ENCODE data around the gene MRPL44. TPM values are rescaled to one million over a fixed set of nuclear protein-coding genes. Genes with fewer than 3 reads are reported as not detected.

The MRPL44 gene
- total and polyA plus RNA-seq, 2 of the 13 experiments (the other 11 are each of a cell fraction or from before 2014, with no cell fraction given), result 38.4 to 78.0 TPM

GRCh38 chr2:223908304-223908998, 48.8 kb upstream of the MRPL44 start (continued):
- TF ChIP-seq, protein P1, sequence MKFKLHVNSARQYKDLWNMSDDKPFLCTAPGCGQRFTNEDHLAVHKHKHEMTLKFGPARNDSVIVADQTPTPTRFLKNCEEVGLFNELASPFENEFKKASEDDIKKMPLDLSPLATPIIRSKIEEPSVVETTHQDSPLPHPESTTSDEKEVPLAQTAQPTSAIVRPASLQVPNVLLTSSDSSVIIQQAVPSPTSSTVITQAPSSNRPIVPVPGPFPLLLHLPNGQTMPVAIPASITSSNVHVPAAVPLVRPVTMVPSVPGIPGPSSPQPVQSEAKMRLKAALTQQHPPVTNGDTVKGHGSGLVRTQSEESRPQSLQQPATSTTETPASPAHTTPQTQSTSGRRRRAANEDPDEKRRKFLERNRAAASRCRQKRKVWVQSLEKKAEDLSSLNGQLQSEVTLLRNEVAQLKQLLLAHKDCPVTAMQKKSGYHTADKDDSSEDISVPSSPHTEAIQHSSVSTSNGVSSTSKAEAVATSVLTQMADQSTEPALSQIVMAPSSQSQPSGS (CRISPR knock-in tag; IDR thresholded peaks at IDR 0.05), result peak; percentile 93
- no peak for TF ChIP-seq EZH2 (conservative IDR thresholded peaks at IDR 0.05; ENCODE audit: low read depth, low read length)
- TF ChIP-seq IKZF4 (CRISPR knock-in tag; IDR thresholded peaks at IDR 0.05; ENCODE audit: borderline replicate concordance, low read depth, not compliant biosample characterization), result no peak
- no peak for TF ChIP-seq DNMT1 (CRISPR knock-in tag; IDR thresholded peaks at IDR 0.05)
- TF ChIP-seq TOPORS (CRISPR knock-in tag; IDR thresholded peaks at IDR 0.05), result no peak
- TF ChIP-seq TBX3 (IDR thresholded peaks at IDR 0.05; ENCODE audit: borderline replicate concordance), result peak; percentile 78; the same call in 1 of the 2 replicates
- TF ChIP-seq, protein P2, sequence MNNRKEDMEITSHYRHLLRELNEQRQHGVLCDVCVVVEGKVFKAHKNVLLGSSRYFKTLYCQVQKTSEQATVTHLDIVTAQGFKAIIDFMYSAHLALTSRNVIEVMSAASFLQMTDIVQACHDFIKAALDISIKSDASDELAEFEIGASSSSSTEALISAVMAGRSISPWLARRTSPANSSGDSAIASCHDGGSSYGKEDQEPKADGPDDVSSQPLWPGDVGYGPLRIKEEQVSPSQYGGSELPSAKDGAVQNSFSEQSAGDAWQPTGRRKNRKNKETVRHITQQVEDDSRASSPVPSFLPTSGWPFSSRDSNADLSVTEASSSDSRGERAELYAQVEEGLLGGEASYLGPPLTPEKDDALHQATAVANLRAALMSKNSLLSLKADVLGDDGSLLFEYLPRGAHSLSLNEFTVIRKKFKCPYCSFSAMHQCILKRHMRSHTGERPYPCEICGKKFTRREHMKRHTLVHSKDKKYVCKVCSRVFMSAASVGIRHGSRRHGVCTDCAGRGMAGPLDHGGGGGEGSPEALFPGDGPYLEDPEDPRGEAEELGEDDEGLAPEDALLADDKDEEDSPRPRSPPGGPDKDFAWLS (CRISPR knock-in tag; IDR thresholded peaks at IDR 0.05; ENCODE audit: borderline replicate concordance), result no peak
- TF ChIP-seq RXRA (CRISPR knock-in tag; IDR thresholded peaks at IDR 0.05), result peak; percentile 93
- peak; percentile 25; the same call in 1 of the 2 replicates for TF ChIP-seq MAZ (IDR thresholded peaks at IDR 0.05; ENCODE audit: borderline replicate concordance, low read depth, low read length)
- 0 out of 2 replicates have a peak, but pooled peaks have one; percentile 49 for TF ChIP-seq MAZ (CRISPR knock-in tag; IDR thresholded peaks at IDR 0.05; ENCODE audit: low read depth)
- TF ChIP-seq HMGA1 (CRISPR knock-in tag; conservative IDR thresholded peaks at IDR 0.05), result no peak
- no peak for TF ChIP-seq ATM (IDR thresholded peaks at IDR 0.05; ENCODE audit: borderline replicate concordance)
- TF ChIP-seq RNF219 (CRISPR knock-in tag; IDR thresholded peaks at IDR 0.05), result 0 out of 2 replicates have a peak, but pooled peaks have one; percentile 31
- TF ChIP-seq XBP1 (CRISPR knock-in tag; IDR thresholded peaks at IDR 0.05), result no peak
- TF ChIP-seq FOXK2 (IDR thresholded peaks at IDR 0.05), result peak; percentile 24; the same call in 1 of the 2 replicates
- TF ChIP-seq ZNF44 (CRISPR knock-in tag; IDR thresholded peaks at IDR 0.05), result 0 out of 2 replicates have a peak, but pooled peaks have one; percentile 29
- TF ChIP-seq, protein P3, sequence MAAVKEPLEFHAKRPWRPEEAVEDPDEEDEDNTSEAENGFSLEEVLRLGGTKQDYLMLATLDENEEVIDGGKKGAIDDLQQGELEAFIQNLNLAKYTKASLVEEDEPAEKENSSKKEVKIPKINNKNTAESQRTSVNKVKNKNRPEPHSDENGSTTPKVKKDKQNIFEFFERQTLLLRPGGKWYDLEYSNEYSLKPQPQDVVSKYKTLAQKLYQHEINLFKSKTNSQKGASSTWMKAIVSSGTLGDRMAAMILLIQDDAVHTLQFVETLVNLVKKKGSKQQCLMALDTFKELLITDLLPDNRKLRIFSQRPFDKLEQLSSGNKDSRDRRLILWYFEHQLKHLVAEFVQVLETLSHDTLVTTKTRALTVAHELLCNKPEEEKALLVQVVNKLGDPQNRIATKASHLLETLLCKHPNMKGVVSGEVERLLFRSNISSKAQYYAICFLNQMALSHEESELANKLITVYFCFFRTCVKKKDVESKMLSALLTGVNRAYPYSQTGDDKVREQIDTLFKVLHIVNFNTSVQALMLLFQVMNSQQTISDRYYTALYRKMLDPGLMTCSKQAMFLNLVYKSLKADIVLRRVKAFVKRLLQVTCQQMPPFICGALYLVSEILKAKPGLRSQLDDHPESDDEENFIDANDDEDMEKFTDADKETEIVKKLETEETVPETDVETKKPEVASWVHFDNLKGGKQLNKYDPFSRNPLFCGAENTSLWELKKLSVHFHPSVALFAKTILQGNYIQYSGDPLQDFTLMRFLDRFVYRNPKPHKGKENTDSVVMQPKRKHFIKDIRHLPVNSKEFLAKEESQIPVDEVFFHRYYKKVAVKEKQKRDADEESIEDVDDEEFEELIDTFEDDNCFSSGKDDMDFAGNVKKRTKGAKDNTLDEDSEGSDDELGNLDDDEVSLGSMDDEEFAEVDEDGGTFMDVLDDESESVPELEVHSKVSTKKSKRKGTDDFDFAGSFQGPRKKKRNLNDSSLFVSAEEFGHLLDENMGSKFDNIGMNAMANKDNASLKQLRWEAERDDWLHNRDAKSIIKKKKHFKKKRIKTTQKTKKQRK (IDR thresholded peaks at IDR 0.05; ENCODE audit: low read length), result no peak
- no peak for TF ChIP-seq ZNF75D (CRISPR knock-in tag; IDR thresholded peaks at IDR 0.05; ENCODE audit: borderline replicate concordance)
- TF ChIP-seq ELF4 (CRISPR knock-in tag; IDR thresholded peaks at IDR 0.05; ENCODE audit: borderline replicate concordance), result no peak
- no peak for TF ChIP-seq ZNF24 (IDR thresholded peaks at IDR 0.05)
- TF ChIP-seq ELF1 (CRISPR knock-in tag; IDR thresholded peaks at IDR 0.05), result peak; percentile 71; the same call in 1 of the 2 replicates
- peak; percentile 91 for TF ChIP-seq MIER3 (CRISPR knock-in tag; IDR thresholded peaks at IDR 0.05; ENCODE audit: borderline replicate concordance)

All from HepG2 (cell line).